GM23338 (cell line): ENCODE measurements around the gene CEBPZOS. TPM values are rescaled to one million over a fixed set of nuclear protein-coding genes. Genes with fewer than 3 reads are reported as not detected.

Experiments
- ATAC-seq: fragments of 200-7000 bp; cut with Tn5 transposase; 3 replicates; pipeline ENCODE4 v1.9.1; 2020
- DNase-seq: peaks from one replicate; pipeline ENCODE4 v3.0.0-alpha.2; 2015; ENCODE audit warnings: low spot score
- H2AFZ ChIP-seq: fragments of 200-600 bp; sonication (generic); 2 replicates; pipeline ENCODE4 v1.8.0; 2016; ENCODE audit warnings: antibody characterized with exemption, mild to moderate bottlenecking, moderate library complexity
- H3F3A ChIP-seq: fragments of 200-600 bp; sonication (generic); replicated peaks from 2 replicates; pipeline ENCODE4 v1.8.0; 2017; ENCODE audit warnings: antibody characterized with exemption, mixed run types, low read depth
- H3K27ac ChIP-seq: fragments of 200-600 bp; sonication (generic); 2 replicates; pipeline ENCODE4 v1.6.1; 2016; ENCODE audit warnings: low read depth
- H3K27me3 ChIP-seq: fragments of 200-600 bp; sonication (generic); 2 replicates; pipeline ENCODE4 v1.8.0; 2016; ENCODE audit warnings: mild to moderate bottlenecking, mixed run types, moderate library complexity; ENCODE audit not compliant: insufficient read depth
- H3K36me3 ChIP-seq: fragments of 200-600 bp; sonication (generic); 2 replicates; pipeline ENCODE4 v1.8.0; 2016; ENCODE audit warnings: mild to moderate bottlenecking; ENCODE audit not compliant: insufficient read depth
- H3K4me1 ChIP-seq: fragments of 200-600 bp; sonication (generic); 2 replicates; pipeline ENCODE4 v1.8.0; 2016; ENCODE audit warnings: mild to moderate bottlenecking, moderate library complexity; ENCODE audit not compliant: insufficient read depth
- H3K4me2 ChIP-seq: fragments of 200-600 bp; sonication (generic); 2 replicates; pipeline ENCODE4 v1.7.1; 2017; ENCODE audit warnings: mixed run types
- H3K4me3 ChIP-seq: fragments of 200-600 bp; sonication (generic); 2 replicates; pipeline ENCODE4 v1.6.1; 2016; ENCODE audit warnings: mixed run types
- H3K79me2 ChIP-seq: fragments of 200-600 bp; sonication (generic); replicated peaks from 2 replicates; pipeline ENCODE4 v1.8.0; 2017; ENCODE audit warnings: mild to moderate bottlenecking; ENCODE audit not compliant: insufficient read depth
- H3K9me2 ChIP-seq: fragments of 200-600 bp; sonication (generic); 2 replicates; pipeline ENCODE4 v1.8.0; 2017; ENCODE audit not compliant: insufficient read depth
- H4K20me1 ChIP-seq: fragments of 200-600 bp; sonication (generic); replicated peaks from 2 replicates; pipeline ENCODE4 v1.8.0; 2017; ENCODE audit warnings: mild to moderate bottlenecking; ENCODE audit not compliant: insufficient read depth
- H3K27ac Mint-ChIP-seq: 2 replicates; pipeline ENCODE4 v1.8.0; 2020; ENCODE audit warnings: inconsistent platforms, mild to moderate bottlenecking, moderate library complexity, mixed read lengths
- H3K27me3 Mint-ChIP-seq: 3 replicates; pipeline ENCODE4 v1.8.0; 2022; ENCODE audit warnings: low read depth, mild to moderate bottlenecking, moderate library complexity, mixed read lengths, inconsistent platforms; ENCODE audit not compliant: insufficient read depth, poor library complexity
- H3K36me3 Mint-ChIP-seq: 3 replicates; pipeline ENCODE4 v1.8.0; 2021; ENCODE audit warnings: low read depth, mild to moderate bottlenecking, inconsistent platforms, moderate library complexity, mixed read lengths
- H3K4me1 Mint-ChIP-seq: 3 replicates; pipeline ENCODE4 v1.8.0; 2020; ENCODE audit warnings: mild to moderate bottlenecking, inconsistent platforms, mixed read lengths
- H3K4me3 Mint-ChIP-seq: 3 replicates; pipeline ENCODE4 v1.8.0; 2021; ENCODE audit warnings: moderate library complexity, mild to moderate bottlenecking, inconsistent platforms, mixed read lengths
- H3K9me3 Mint-ChIP-seq: 3 replicates; pipeline ENCODE4 v1.8.0; 2020; ENCODE audit warnings: moderate library complexity, mild to moderate bottlenecking, inconsistent platforms, mixed read lengths
- CREB1 ChIP-seq: fragments of 250-450 bp; sonication (Bioruptor Pico); IDR thresholded peaks from 2 replicates; pipeline ENCODE4 v1.5.0; 2020; ENCODE audit warnings: low read depth, mild to moderate bottlenecking, moderate library complexity
- CTCF ChIP-seq, 2 experiments: fragments of 200-600 bp in 1 of 2; sonication (generic) in 1 of 2; conservative IDR thresholded peaks; 2 replicates each; pipeline versions ENCODE4 v1.5.1 to v1.6.1; 2016 to 2017; ENCODE audit warnings: antibody characterized with exemption in 2 of 2, low read depth in 2 of 2, mild to moderate bottlenecking in 2 of 2, moderate library complexity in 1 of 2
- EZH2 ChIP-seq: fragments of 200-600 bp; sonication (generic); IDR thresholded peaks from one replicate; pipeline ENCODE4 v1.8.0; 2017; ENCODE audit warnings: antibody characterized with exemption, mild to moderate bottlenecking, low read depth; ENCODE audit not compliant: unreplicated experiment
- ZNF331 ChIP-seq: fragments of 250-450 bp; sonication (Bioruptor Pico); IDR thresholded peaks from 2 replicates; pipeline ENCODE4 v1.5.0; 2020; ENCODE audit warnings: low read depth, mild to moderate bottlenecking, moderate library complexity
- ZNF462 ChIP-seq: fragments of 250-450 bp; sonication (Bioruptor Pico); IDR thresholded peaks from 2 replicates; pipeline ENCODE4 v1.5.0; 2020; ENCODE audit warnings: mild to moderate bottlenecking, moderate library complexity
- polyA plus RNA-seq: library from polyadenylated mRNA; unstranded; fragments of >200 nt; fragmentation: Nextera tagmentation; extraction: Ambion mirVana; gene quantifications from 2 replicates; pipeline ENCODE4 v1.2.1, GENCODE V29; 2016
- total RNA-seq: library from RNA; depleted of rRNA; stranded (reverse); fragments of >200 nt; shearing (Covaris generic); gene quantifications from 2 replicates; pipeline ENCODE4 v1.2.3, GENCODE V29; 2014

Gene CEBPZOS
- total and polyA plus RNA-seq, 2 experiments from 2014 or later, result 83.6 to 191 TPM

GRCh38 chr2:37148325-37148724 is 48.0 kb upstream of the CEBPZOS start (continued):
- no peak for TF ChIP-seq ZNF462 (CRISPR knock-in tag)
- TF ChIP-seq EZH2, result no peak
- TF ChIP-seq ZNF331 (CRISPR knock-in tag), result no peak
- no peak for TF ChIP-seq CREB1 (CRISPR knock-in tag)

GRCh38 chr2:37149626-37150322 is 46.5 kb upstream of the CEBPZOS start:
- Histone ChIP-seq H3K27ac (no peak overlapping the region), H3K4me1 (peaks cover 7% of the 10 kb centered on the region), H3K4me2 (no peak overlapping the region), H3K36me3 (peaks cover 16% of the 10 kb centered on the region; the same call in 1 of the 2 replicates), H3K9me2 (no peaks in the 10 kb centered on the region), H3K4me3 (no peak overlapping the region), H3K27me3 (no peaks in the 10 kb centered on the region), H4K20me1 (no peaks in the 10 kb centered on the region), H2AFZ (no peak overlapping the region), H3F3A (no peaks in the 10 kb centered on the region), H3K79me2 (peaks cover 57% of the 10 kb centered on the region)
- Mint-ChIP-seq H3K4me3 (no peak overlapping the region), H3K27me3 (no peaks in the 10 kb centered on the region), H3K4me1 (peaks cover 14% of the 10 kb centered on the region; the same call in 2 of the 3 replicates), H3K27ac (no peak overlapping the region; the same call in 1 of the 2 replicates), H3K9me3 (no peaks in the 10 kb centered on the region; the same call in 2 of the 3 replicates), H3K36me3 (peaks cover 43% of the 10 kb centered on the region)
- DNase-seq (no peak), ATAC-seq (no peak)
- TF ChIP-seq CTCF (conservative IDR thresholded peaks at IDR 0.05; ENCODE audit: low read depth in 2 of 2) (no peak), ZNF462 (CRISPR knock-in tag) (no peak)
